Epithelial cell of esophagus (primary cell): ENCODE measurements around the gene LYPD6B.
A peak's percentile ranks its signal among the peaks of the same experiment; 100 is the strongest.

Experiments
- DNase-seq: peaks from one replicate; pipeline ENCODE4 v3.0.0; 2010; ENCODE audit warnings: low read depth
- H3K4me3 ChIP-seq: 2 replicates; pipeline ENCODE4 v1.5.1; 2011; ENCODE audit warnings: mild to moderate bottlenecking, low read length, control low read depth
- CTCF ChIP-seq: IDR thresholded peaks from 2 replicates; pipeline ENCODE4 v1.5.1; 2011; ENCODE audit warnings: low read depth, mild to moderate bottlenecking, low read length, control low read depth, inconsistent platforms; ENCODE audit not compliant: insufficient read depth; ENCODE audit errors: missing control alignments

LYPD6B gene

GRCh38 chr2:149039213-149039724, 770 bp downstream of the LYPD6B start:
- TF ChIP-seq CTCF = no peak
- peak overlapping the region; percentile 76 for H3K4me3 ChIP-seq
- DNase-seq = no peak

GRCh38 chr2:149040451-149040850, 2.0 kb downstream of the LYPD6B start:
- DNase-seq = peak; percentile 59
- H3K4me3 ChIP-seq = no peak overlapping the region
- peak; percentile 51 for TF ChIP-seq CTCF

GRCh38 chr2:149041482-149041881, 3.0 kb downstream of the LYPD6B start:
- no peak for DNase-seq
- no peak overlapping the region for H3K4me3 ChIP-seq
- no peak for TF ChIP-seq CTCF

- DNase-seq = no peak
- TF ChIP-seq CTCF = no peak
Observed at GRCh38 chr2:149042881-149043280, 4.4 kb downstream of the LYPD6B start.

GRCh38 chr2:149044500-149044899, 6.0 kb downstream of the LYPD6B start:
- TF ChIP-seq CTCF = no peak
- no peak overlapping the region for H3K4me3 ChIP-seq
- DNase-seq = no peak

More at GRCh38 chr2:149042881-149043280, 4.4 kb downstream of the LYPD6B start:
- no peak overlapping the region for H3K4me3 ChIP-seq

GRCh38 chr2:149047118-149047517, 8.6 kb downstream of the LYPD6B start:
- no peak overlapping the region for H3K4me3 ChIP-seq
- no peak for TF ChIP-seq CTCF
- no peak for DNase-seq

- no peak overlapping the region for H3K4me3 ChIP-seq
- DNase-seq = peak; percentile 80
- no peak for TF ChIP-seq CTCF
Observed at GRCh38 chr2:149049142-149049541, 10.6 kb downstream of the LYPD6B start.
